Fibroblast of the aortic adventitia (primary cell): Measurements from ENCODE around the gene RAD23A. TPM values are rescaled to one million over a fixed set of nuclear protein-coding genes. Genes with fewer than 3 reads are reported as not detected.

ENCODE experiments used
- DNase-seq: peaks from one replicate; pipeline ENCODE4 v3.0.0-alpha.2; 2010; ENCODE audit warnings: low read depth
- H3K4me3 ChIP-seq: 2 replicates; pipeline ENCODE4 v1.5.1; 2011; ENCODE audit warnings: low read depth, mild to moderate bottlenecking, control low read depth, low read length, moderate library complexity
- total RNA-seq: library from RNA; depleted of rRNA; stranded (reverse); fragments of >200 nt; gene quantifications from 2 replicates; pipeline ENCODE4 v1.2.3, GENCODE V29; 2012; ENCODE audit warnings: low replicate concordance
- TF ChIP-seq, protein P1 (sequence below): IDR thresholded peaks from 2 replicates; pipeline ENCODE4 v1.5.1; 2011; ENCODE audit warnings: mild to moderate bottlenecking, low read length, control low read depth, inconsistent platforms; ENCODE audit not compliant: insufficient read depth

RAD23A gene
- total RNA-seq, 1 donor = 101 TPM

DNA sequence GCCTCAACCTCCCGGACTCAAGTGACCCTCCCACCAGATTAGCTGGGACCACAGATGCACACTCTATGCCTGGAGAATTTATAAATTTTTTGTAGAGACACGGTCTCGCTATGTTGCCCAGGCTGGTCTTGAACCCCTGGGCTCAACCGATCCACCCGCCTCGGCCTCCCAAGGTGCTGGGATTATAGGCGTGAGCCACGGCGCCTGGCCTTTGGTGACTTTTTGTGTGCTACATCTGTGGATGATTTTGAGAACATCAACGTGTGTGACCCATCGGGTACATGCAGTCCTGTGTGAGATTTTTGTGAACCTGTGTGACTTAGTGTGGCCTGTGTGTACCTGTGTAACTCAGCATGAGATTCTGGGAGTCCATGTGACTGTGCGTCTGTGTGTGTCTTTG, 41.1 kb downstream of the RAD23A start:
- no peak overlapping the region for H3K4me3 ChIP-seq
- TF ChIP-seq, protein P1, sequence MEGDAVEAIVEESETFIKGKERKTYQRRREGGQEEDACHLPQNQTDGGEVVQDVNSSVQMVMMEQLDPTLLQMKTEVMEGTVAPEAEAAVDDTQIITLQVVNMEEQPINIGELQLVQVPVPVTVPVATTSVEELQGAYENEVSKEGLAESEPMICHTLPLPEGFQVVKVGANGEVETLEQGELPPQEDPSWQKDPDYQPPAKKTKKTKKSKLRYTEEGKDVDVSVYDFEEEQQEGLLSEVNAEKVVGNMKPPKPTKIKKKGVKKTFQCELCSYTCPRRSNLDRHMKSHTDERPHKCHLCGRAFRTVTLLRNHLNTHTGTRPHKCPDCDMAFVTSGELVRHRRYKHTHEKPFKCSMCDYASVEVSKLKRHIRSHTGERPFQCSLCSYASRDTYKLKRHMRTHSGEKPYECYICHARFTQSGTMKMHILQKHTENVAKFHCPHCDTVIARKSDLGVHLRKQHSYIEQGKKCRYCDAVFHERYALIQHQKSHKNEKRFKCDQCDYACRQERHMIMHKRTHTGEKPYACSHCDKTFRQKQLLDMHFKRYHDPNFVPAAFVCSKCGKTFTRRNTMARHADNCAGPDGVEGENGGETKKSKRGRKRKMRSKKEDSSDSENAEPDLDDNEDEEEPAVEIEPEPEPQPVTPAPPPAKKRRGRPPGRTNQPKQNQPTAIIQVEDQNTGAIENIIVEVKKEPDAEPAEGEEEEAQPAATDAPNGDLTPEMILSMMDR = no peak
- no peak for DNase-seq

DNA sequence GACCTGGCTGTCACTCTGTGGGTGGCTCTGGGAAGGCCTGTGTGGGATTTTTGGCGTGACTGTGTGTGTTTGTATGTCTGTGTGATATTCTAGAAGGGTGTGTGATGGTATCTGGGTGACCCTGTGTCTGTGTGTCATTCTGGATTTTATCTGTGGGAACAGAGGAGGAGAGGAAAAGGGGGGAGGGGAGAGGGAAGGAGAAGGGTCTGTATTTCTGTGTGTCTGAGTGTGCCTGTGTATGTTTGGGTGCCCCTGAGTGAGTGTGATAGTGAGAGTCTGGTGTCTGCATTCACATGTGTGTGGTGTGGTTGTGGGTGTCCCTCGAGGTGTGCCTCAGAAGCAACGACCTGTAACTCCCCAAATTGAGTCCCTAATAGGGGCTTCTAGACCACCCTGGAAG, 41.5 kb downstream of the RAD23A start:
- DNase-seq = no peak
- TF ChIP-seq, protein P1 = no peak
- no peak overlapping the region for H3K4me3 ChIP-seq

DNA sequence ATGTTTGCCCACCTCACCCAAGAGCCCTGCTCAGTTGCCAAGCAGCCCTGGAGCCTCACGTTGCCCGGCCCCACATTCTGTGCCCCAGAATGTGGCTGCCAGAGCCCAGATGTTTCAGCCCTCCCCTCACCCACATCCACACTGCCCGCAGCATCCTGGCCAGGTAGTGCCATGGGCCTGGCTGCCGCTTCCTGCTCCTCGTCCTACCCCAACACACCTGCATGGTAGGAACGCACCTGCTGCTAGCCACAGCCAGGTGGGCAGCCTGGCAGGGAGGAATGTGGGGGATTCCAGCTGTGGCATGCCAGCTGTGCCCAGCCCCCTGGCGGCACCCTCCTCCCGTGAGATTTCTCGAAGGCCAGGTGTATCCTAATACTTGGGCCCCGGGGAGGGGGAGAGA, 42.1 kb downstream of the RAD23A start:
- TF ChIP-seq, protein P1 = no peak
- no peak for DNase-seq
- no peak overlapping the region for H3K4me3 ChIP-seq

DNA sequence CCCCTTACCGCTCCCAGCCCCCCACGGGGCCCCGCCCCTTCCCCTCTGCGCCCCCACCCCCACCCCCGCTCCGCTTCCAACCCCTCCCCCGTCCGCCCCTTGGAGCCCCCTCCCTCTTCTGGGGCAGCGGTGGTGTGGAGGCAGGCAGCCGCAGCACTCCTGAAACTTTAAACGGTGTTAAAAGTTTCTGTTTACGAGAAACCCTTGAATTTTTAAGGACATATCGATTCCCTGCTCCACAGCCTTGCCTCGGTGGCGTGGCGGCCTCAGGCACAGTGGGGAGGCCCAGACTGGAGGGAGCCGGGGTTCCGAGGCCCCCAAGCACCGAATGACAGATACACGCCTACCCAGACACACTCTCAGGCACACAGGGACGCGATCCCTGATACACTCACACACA, 44.8 kb downstream of the RAD23A start:
- no peak overlapping the region for H3K4me3 ChIP-seq
- no peak for DNase-seq
- TF ChIP-seq, protein P1 = no peak

DNA sequence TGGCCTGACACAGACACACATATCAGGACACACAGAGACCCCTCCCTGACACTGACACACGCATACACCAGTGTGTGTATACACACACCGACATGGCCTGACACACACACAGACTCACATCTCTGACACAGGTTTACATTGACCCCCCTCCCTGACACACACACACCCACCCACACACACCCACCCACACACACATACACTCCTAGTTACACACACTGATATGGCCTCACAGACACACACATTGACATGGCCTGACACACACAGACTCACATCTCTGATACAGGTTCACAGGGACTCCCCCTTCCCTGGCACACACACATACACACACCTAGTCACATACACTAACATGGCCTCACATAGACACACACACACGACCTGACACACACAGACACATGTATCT, 45.2 kb downstream of the RAD23A start:
- no peak for DNase-seq
- H3K4me3 ChIP-seq = no peak overlapping the region
- TF ChIP-seq, protein P1 = no peak

DNA sequence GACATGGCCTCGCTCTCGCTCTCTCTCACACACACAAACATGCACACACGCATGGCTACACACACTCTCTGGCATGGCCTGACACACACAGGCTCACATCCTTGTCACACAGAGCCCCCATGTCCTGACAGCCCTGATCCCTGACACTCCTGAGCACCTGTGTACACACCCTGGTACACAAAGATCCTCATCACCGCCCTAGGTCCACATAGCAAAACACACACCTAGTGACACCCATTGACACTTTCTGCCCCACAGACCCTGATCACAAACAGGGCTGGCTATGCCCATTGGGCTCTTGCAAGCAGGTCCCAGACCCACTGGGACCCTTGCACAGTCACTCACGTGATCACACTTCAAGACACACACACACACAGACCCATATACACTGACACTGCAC, 45.6 kb downstream of the RAD23A start:
- TF ChIP-seq, protein P1 = no peak
- no peak overlapping the region for H3K4me3 ChIP-seq
- DNase-seq = no peak

DNA sequence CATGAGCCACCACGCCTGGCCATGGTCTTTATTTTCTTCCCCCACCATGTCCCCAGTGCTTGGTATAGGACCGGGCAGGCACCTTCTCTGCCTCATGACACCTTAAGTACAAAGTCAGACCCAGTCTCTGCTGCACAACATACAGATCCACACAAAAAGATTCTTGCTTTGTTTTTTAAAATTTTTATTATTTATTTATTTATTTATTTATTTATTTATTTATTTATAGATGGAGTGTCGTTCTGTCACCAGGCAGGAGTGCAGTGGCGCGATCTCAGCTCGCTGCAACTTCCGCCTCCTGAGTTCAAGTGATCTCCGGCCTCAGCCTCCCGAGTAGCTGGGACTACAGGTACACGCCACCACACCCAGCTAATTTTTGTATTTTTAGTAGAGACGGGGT, 47.1 kb downstream of the RAD23A start:
- TF ChIP-seq, protein P1 = no peak
- DNase-seq = no peak
- H3K4me3 ChIP-seq = no peak overlapping the region
